T-cell (primary cell): ENCODE measurements around the gene CARMIL1. TPM values are rescaled to one million over a fixed set of nuclear protein-coding genes. Genes with fewer than 3 reads are reported as not detected.

Experiments used
- ATAC-seq, 4 experiments: fragments of 200-7000 bp in 3 of 4; fragments of 150-1000 bp in 1 of 4; cut with Tn5 transposase; replicated peaks in 1 of 4; 1 replicate in 3 of 4; 2 replicates in 1 of 4; pipeline ENCODE4 v1.10.0; 2021; ENCODE audit warnings: moderate library complexity in 3 of 4, mild to moderate bottlenecking in 2 of 4, moderate number of reproducible peaks in 1 of 4
- CTCF ChIA-PET, 2 donors: fragments of 300-600 bp; sonication (Branson Sonifier 250); formaldehyde crosslinking; loops; one replicate each; lab custom pipeline; 2022; ENCODE audit warnings: antibody characterized with exemption in 2 of 2; lab: Charles Lee
- POLR2A ChIA-PET, 2 donors: fragments of 300-600 bp; sonication (Branson Sonifier 250); formaldehyde crosslinking; loops; one replicate each; lab custom pipeline; 2022; ENCODE audit warnings: antibody characterized with exemption in 2 of 2; lab: Charles Lee
- DNase-seq, 35 experiments: peaks; one replicate each; pipeline versions ENCODE4 v3.0.0 to v3.0.0-alpha.2; 2013 to 2023
- H3K27ac ChIP-seq: one replicate; pipeline ENCODE4 v1.5.1; 2013; ENCODE audit warnings: low read length
- H3K27me3 ChIP-seq, 2 experiments: replicated peaks in 1 of 2; 1 replicate in 1 of 2; 2 replicates in 1 of 2; pipeline versions ENCODE4 v1.6.1 to v1.7.0; 2013; ENCODE audit warnings: low read length in 1 of 2, mixed read lengths in 1 of 2; ENCODE audit not compliant: control insufficient read depth in 2 of 2, insufficient read depth in 2 of 2; ENCODE audit errors: extremely low read depth in 1 of 2
- H3K36me3 ChIP-seq, 2 donors: 1 replicate in 1 of 2; 2 replicates in 1 of 2; pipeline versions ENCODE4 v1.6.1 to v1.7.0; 2013; ENCODE audit warnings: low read length in 1 of 2; ENCODE audit not compliant: control insufficient read depth in 2 of 2, insufficient read depth in 1 of 2; ENCODE audit errors: extremely low read depth in 1 of 2
- H3K4me1 ChIP-seq, 2 experiments: 1 replicate in 1 of 2; 2 replicates in 1 of 2; pipeline versions ENCODE4 v1.6.1 to v1.7.0; 2013; ENCODE audit warnings: low read length in 2 of 2, mixed read lengths in 1 of 2; ENCODE audit not compliant: insufficient read depth in 2 of 2, control insufficient read depth in 1 of 2; ENCODE audit errors: extremely low read depth in 1 of 2
- H3K4me3 ChIP-seq, 2 donors: 1 replicate in 1 of 2; 2 replicates in 1 of 2; pipeline versions ENCODE4 v1.5.1 to v1.7.0; 2013; ENCODE audit warnings: mild to moderate bottlenecking in 2 of 2, low read length in 1 of 2, moderate library complexity in 1 of 2; ENCODE audit not compliant: control insufficient read depth in 1 of 2; ENCODE audit errors: extremely low read depth in 1 of 2
- H3K9me3 ChIP-seq: 2 replicates; pipeline ENCODE4 v1.7.0; 2013
- H3K27ac Mint-ChIP-seq, 2 donors: one replicate each; pipeline ENCODE4 v1.8.0; 2020 to 2021; ENCODE audit warnings: mild to moderate bottlenecking in 2 of 2, mixed read lengths in 2 of 2
- H3K27me3 Mint-ChIP-seq, 2 donors: one replicate each; pipeline ENCODE4 v1.8.0; 2021 to 2022; ENCODE audit warnings: mixed read lengths in 2 of 2
- H3K36me3 Mint-ChIP-seq: one replicate; pipeline ENCODE4 v1.8.0; 2021; ENCODE audit warnings: mixed read lengths
- H3K4me1 Mint-ChIP-seq, 3 donors: one replicate each; pipeline ENCODE4 v1.8.0; 2020 to 2022; ENCODE audit warnings: mixed read lengths in 3 of 3, mild to moderate bottlenecking in 1 of 3
- H3K4me3 Mint-ChIP-seq, 3 donors: one replicate each; pipeline ENCODE4 v1.8.0; 2020 to 2022; ENCODE audit warnings: mild to moderate bottlenecking in 3 of 3, mixed read lengths in 3 of 3, moderate library complexity in 3 of 3
- H3K9me3 Mint-ChIP-seq, 3 donors: one replicate each; pipeline ENCODE4 v1.8.0; 2020 to 2022; ENCODE audit warnings: mixed read lengths in 3 of 3
- WGBS: methylation state at CpG from one replicate; pipeline ENCODE4 v1.1.5; 2013; ENCODE audit warnings: missing lambda C conversion rate; ENCODE audit not compliant: insufficient coverage; 5-methylcytosine and 5-hydroxymethylcytosine counted together
- total RNA-seq, 35 experiments: library from RNA in 6 of 35; stranded (reverse) in 6 of 35; fragments of 120-200 nt in 1 of 35; gene quantifications; one replicate each; pipeline versions ENCODE4 v1.2.1 to v1.2.4 and lab custom pipeline; 2013 to 2026

The CARMIL1 gene
- total RNA-seq, 5 donors from 2014 or later (not counting 1 experiment from before 2014, with no cell fraction given): 4.0 to 11.6 (median 6.1) TPM

DNA sequence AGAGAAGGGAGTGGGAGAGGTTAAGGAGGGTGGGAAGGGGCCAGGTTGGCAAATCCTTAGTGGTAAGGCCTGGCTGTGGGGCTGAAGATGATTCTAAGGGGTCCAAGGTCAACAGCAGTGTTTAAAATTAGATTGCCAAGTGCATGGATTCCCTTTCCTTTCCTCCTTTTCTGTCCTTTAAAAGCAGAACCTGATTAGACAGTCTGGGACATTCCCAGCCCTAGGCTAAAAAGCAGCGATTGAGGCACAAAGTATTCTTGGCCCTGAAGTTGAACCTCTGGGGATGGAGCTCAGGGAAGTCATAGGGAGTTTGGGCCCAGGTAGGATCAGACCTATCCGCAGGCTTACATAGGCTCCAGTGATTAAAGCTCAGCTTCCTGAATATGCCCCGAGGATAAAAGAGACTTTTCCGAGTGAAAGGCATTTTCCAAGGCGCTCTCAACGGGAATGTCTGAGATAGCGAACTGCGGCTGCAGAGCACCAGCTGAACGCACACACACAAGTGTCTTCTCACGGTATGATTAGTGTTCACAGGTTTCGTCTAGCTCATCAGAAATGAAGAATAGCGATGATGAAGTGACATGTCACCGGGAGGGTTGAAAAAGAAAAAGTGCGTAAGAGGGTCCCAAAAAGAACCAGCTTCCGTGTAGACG, 787 bp upstream of the CARMIL1 start:
- ChIA-PET CTCF (interaction anchor here (0.8 to 4.3 kb wide), 6 partner anchors 13 to 213 kb away, joined by 3 to 38 read pairs (median 8); no protein-coding TSS in a partner anchor), POLR2A (interaction anchor here in 1 of 2 donors (0.6 kb wide), 1 partner anchor 739 kb away, joined by 3 read pairs; no protein-coding TSS in a partner anchor)
- Mint-ChIP-seq H3K27ac (peak overlapping the region; percentile 33 to 76), H3K36me3 (no peaks in the 10 kb centered on the region), H3K4me3 (peak overlapping the region; percentile 82 to 90 (median 88)), H3K9me3 (no peaks in the 10 kb centered on the region), H3K27me3 (peaks cover 1 to 12% of the 10 kb centered on the region in 2 donors), H3K4me1 (peaks cover 30 to 35% (median 30%) of the 10 kb centered on the region in 3 donors)
- ATAC-seq (peak; percentile 10 to 25 (median 18)), DNase-seq (peak in 1 of 35 experiments; percentile 1)
- H3K4me1 ChIP-seq: peaks cover 14 to 22% of the 10 kb centered on the region in 2 experiments
- peak overlapping the region; percentile 67 to 88 for H3K4me3 ChIP-seq
- H3K27me3 ChIP-seq: peaks cover 0 to 5% of the 10 kb centered on the region in 2 experiments
- no peaks in the 10 kb centered on the region for H3K36me3 ChIP-seq
- WGBS: 15% methylated on average over 15 of the region's 16 CpGs
- no peak overlapping the region for H3K27ac ChIP-seq
- no peaks in the 10 kb centered on the region for H3K9me3 ChIP-seq

DNA sequence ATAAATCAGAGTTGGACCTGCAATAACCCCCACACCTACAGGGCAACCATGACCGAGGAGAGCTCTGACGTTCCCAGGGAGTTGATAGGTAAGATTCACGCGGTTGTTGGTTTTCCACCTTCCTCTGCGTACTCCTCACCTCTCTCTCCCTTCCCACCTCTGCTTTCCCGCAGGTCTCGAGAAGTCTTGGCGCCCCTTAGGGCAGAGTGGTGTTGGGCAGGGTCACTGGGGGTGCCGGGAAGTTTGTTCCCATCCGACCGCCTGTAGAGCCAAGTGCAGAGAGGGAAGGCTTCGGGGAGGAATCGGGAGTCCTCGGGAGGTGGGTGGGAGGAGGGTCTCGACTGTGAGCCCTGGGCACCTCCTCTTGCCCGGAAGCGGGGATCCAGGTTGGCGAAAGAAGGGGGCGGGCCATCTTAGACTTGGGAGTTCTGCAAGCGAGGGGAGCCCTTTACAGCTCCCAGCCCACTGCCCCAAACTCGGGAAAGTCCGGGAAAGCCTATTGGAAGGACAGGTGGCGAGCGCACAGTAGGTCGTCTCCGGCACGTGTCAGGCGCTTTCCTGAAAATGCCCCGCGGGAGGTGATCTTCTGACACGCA, 672 bp downstream of the CARMIL1 start:
- 3% methylated on average over 22 of the region's 31 CpGs for WGBS
- Histone ChIP-seq H3K4me3 (peak overlapping the region; percentile 67 to 88), H3K27ac (peak overlapping the region; percentile 0), H3K4me1 (peaks cover 14 to 22% of the 10 kb centered on the region in 2 experiments), H3K27me3 (peaks cover 0 to 5% of the 10 kb centered on the region in 2 experiments), H3K36me3 (no peaks in the 10 kb centered on the region), H3K9me3 (no peaks in the 10 kb centered on the region)
- peak overlapping the region; percentile 85 to 90 (median 88) for H3K4me3 Mint-ChIP-seq
- peaks cover under 1% of the 10 kb centered on the region for H3K36me3 Mint-ChIP-seq
- H3K9me3 Mint-ChIP-seq: no peaks in the 10 kb centered on the region
- ATAC-seq (peak in 3 of 4 experiments; percentile 11 to 20 (median 14)), DNase-seq (peak in 5 of 35 experiments; percentile 9 to 20 (median 14))
- no peaks in the 10 kb centered on the region for H3K27me3 Mint-ChIP-seq
- peaks cover 30 to 35% (median 30%) of the 10 kb centered on the region in 3 donors for H3K4me1 Mint-ChIP-seq
- ChIA-PET POLR2A (no interaction called here), CTCF (interaction anchor here (0.6 to 4.3 kb wide), 12 partner anchors 56 to 322 kb away, joined by 3 to 38 read pairs (median 3); no protein-coding TSS in a partner anchor)
- peak overlapping the region; percentile 68 to 75 for H3K27ac Mint-ChIP-seq

DNA sequence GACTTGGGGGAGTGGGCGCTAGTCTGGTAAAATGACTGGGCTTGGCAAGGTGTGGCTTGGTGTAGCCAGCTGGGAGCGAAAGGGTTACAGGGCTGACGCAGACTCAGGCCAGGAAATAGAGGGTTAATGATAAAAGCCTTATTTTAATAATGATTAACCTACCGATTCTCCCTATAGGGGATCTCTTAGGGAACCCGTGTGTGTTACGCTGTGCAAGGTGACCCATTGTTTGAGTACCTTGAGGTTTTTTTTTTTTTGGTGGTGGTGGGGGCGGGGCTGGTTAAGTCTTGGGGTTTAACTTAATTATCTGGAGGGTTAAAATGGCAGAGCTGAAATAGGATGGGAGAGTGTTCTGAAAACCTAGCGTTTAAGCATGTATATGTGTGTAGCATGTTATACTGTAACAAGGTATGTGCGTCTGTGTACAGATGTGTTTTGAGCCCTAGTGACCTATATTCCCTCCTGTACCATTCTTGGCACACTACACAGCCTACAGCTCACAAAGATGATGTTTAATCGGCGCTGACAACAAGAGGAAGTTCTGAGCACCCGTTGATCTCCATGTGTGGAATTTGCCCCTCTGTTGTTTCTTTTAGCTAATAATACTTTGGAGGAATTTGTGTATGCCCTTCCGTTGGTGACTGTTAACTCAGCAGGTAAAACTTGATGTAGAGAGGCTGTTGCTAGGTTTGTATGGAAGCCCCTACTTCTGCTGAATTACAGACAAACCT, 1.3 kb downstream of the CARMIL1 start:
- H3K4me3 ChIP-seq: peak overlapping the region; percentile 67 to 88

DNA sequence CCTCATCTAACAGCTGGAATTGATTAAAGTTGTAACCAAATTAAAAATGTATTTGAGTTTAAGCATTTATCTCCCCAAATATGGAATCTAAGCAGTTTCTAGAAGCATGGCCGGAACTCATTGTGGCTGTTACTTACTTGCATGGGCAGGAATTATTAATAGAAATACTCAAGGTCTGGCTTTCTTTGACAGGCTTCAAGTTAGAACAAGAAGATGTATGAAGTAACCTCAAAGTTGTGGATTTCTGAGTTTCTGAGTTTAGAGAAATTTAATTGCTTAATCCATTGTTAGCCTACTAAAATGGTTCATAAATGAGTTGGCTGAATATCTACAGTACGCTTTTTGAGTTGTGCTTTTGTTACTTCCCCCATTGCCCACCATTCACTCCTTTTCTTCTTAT, 7.7 kb downstream of the CARMIL1 start:
- no peaks in the 10 kb centered on the region for H3K9me3 Mint-ChIP-seq
- peaks cover 4 to 21% (median 12%) of the 10 kb centered on the region in 3 donors for H3K4me1 Mint-ChIP-seq
- no peak overlapping the region for H3K4me3 Mint-ChIP-seq
- H3K36me3 Mint-ChIP-seq: peaks cover 10% of the 10 kb centered on the region
- no peak for ATAC-seq
- no peak overlapping the region for H3K27ac Mint-ChIP-seq
- DNase-seq: no peak
- no peaks in the 10 kb centered on the region for H3K9me3 ChIP-seq
- no peaks in the 10 kb centered on the region for H3K27me3 Mint-ChIP-seq
- no peak overlapping the region for H3K4me3 ChIP-seq
- CTCF ChIA-PET: no interaction called here
- POLR2A ChIA-PET: no interaction called here
- H3K27me3 ChIP-seq: no peaks in the 10 kb centered on the region
- WGBS: 100% methylated on average over 1 of the region's 2 CpGs
- H3K4me1 ChIP-seq: no peaks in the 10 kb centered on the region
- no peak overlapping the region for H3K27ac ChIP-seq
- H3K36me3 ChIP-seq: no peaks in the 10 kb centered on the region

More for the DNA sequence above, 1.3 kb downstream of the CARMIL1 start:
- DNase-seq (peak in 6 of 35 experiments; percentile 2 to 43 (median 14)), ATAC-seq (peak in 1 of 4 experiments; percentile 27)
- peak overlapping the region; percentile 85 to 90 (median 88) for H3K4me3 Mint-ChIP-seq
- Histone ChIP-seq H3K4me1 (peaks cover 14 to 22% of the 10 kb centered on the region in 2 experiments), H3K36me3 (no peaks in the 10 kb centered on the region), H3K27ac (peak overlapping the region; percentile 0), H3K9me3 (no peaks in the 10 kb centered on the region), H3K27me3 (peaks cover 0 to 5% of the 10 kb centered on the region in 2 experiments)
- peaks cover 5% of the 10 kb centered on the region for H3K36me3 Mint-ChIP-seq
- 10% methylated on average over 2 of the region's 13 CpGs for WGBS
- peaks cover 30 to 35% (median 33%) of the 10 kb centered on the region in 3 donors for H3K4me1 Mint-ChIP-seq
- POLR2A ChIA-PET: interaction anchor here in 1 of 2 donors (1.0 kb wide), 1 partner anchor 181 kb away, joined by 3 read pairs; no protein-coding TSS in a partner anchor
- H3K9me3 Mint-ChIP-seq: no peaks in the 10 kb centered on the region
- H3K27me3 Mint-ChIP-seq: no peaks in the 10 kb centered on the region
- CTCF ChIA-PET: interaction anchor here (0.6 to 4.3 kb wide), 7 partner anchors 9 to 571 kb away, joined by 3 to 38 read pairs (median 3); no protein-coding TSS in a partner anchor
- peak overlapping the region; percentile 29 to 75 for H3K27ac Mint-ChIP-seq

DNA sequence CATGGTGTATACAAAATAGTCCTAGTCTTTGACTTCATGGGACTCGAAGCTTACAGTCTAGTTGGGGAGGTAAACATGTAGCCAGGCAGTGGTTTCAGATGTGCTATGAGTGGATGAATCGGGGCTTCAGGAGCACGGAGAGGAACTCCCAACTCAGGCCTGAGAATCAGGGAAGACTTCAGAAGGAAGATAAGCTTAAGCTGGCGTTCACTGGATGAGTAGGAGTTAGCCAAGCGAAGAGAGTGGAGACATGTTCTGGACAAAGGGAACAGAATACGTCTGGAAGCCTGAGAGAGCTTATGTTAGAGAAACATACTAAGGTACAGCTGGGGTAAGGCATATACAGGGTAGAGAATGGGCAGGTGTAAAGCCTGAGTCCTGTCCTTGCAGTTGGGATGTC, 8.8 kb downstream of the CARMIL1 start:
- ATAC-seq: no peak

More for the DNA sequence above, 8.8 kb downstream of the CARMIL1 start:
- WGBS: 89% methylated on average over 6 of the region's 6 CpGs
- Mint-ChIP-seq H3K27ac (no peak overlapping the region), H3K4me3 (no peak overlapping the region), H3K9me3 (no peaks in the 10 kb centered on the region), H3K36me3 (peaks cover 10% of the 10 kb centered on the region), H3K27me3 (no peaks in the 10 kb centered on the region), H3K4me1 (peaks cover 7 to 20% (median 8%) of the 10 kb centered on the region in 3 donors)
- Histone ChIP-seq H3K4me1 (no peaks in the 10 kb centered on the region), H3K4me3 (no peak overlapping the region), H3K27ac (no peak overlapping the region), H3K9me3 (no peaks in the 10 kb centered on the region), H3K27me3 (no peaks in the 10 kb centered on the region), H3K36me3 (no peaks in the 10 kb centered on the region)
- ChIA-PET POLR2A (interaction anchor here in 1 of 2 donors (0.6 kb wide), 1 partner anchor 750 kb away, joined by 4 read pairs; no protein-coding TSS in a partner anchor), CTCF (interaction anchor here in 1 of 2 donors (1.2 kb wide), 1 partner anchor 202 kb away, joined by 3 read pairs; no protein-coding TSS in a partner anchor)
- DNase-seq: no peak
